H9 (cell line): ENCODE results near the gene SETBP1. TPM values are rescaled to one million over a fixed set of nuclear protein-coding genes. Genes with fewer than 3 reads are reported as not detected.

Source experiments
- DNase-seq: peaks from one replicate; pipeline ENCODE4 v3.0.0-alpha.2; 2017
- H2AFZ ChIP-seq: one replicate; pipeline ENCODE4 v1.6.1; 2013; ENCODE audit warnings: mild to moderate bottlenecking, low read length, control low read depth, moderate library complexity
- H2AK5ac ChIP-seq: 2 replicates; pipeline ENCODE4 v1.6.1; 2013; ENCODE audit warnings: low read length, control low read depth, mixed read lengths; ENCODE audit not compliant: insufficient read length
- H2BK120ac ChIP-seq: one replicate; pipeline ENCODE4 v1.6.1; 2013; ENCODE audit warnings: low read depth, mild to moderate bottlenecking, low read length, control low read depth, inconsistent platforms; ENCODE audit not compliant: poor library complexity, severe bottlenecking
- H2BK12ac ChIP-seq: 2 replicates; pipeline ENCODE4 v1.6.1; 2013; ENCODE audit warnings: low read length, control low read depth, mixed read lengths, low read depth; ENCODE audit not compliant: insufficient read length
- H2BK15ac ChIP-seq: 2 replicates; pipeline ENCODE4 v1.6.1; 2013; ENCODE audit warnings: low read depth, low read length, control low read depth
- H2BK20ac ChIP-seq: one replicate; pipeline ENCODE4 v1.6.1; 2013; ENCODE audit warnings: low read depth, mild to moderate bottlenecking, low read length, control low read depth, inconsistent platforms; ENCODE audit not compliant: poor library complexity, severe bottlenecking
- H2BK5ac ChIP-seq: 2 replicates; pipeline ENCODE4 v1.6.1; 2013; ENCODE audit warnings: low read length, control low read depth, mixed read lengths; ENCODE audit not compliant: insufficient read length
- H3K14ac ChIP-seq: 2 replicates; pipeline ENCODE4 v1.6.1; 2013; ENCODE audit warnings: low read length, control low read depth; ENCODE audit not compliant: insufficient read depth
- H3K18ac ChIP-seq: 2 replicates; pipeline ENCODE4 v1.6.1; 2013; ENCODE audit warnings: low read depth, mild to moderate bottlenecking, mixed read lengths, low read length, control low read depth; ENCODE audit not compliant: insufficient read length
- H3K23ac ChIP-seq: 2 replicates; pipeline ENCODE4 v1.6.1; 2013; ENCODE audit warnings: low read length, control low read depth, mixed read lengths, low read depth; ENCODE audit not compliant: insufficient read length
- H3K23me2 ChIP-seq: 2 replicates; pipeline ENCODE4 v1.6.1; 2013; ENCODE audit warnings: low read depth, mild to moderate bottlenecking, mixed read lengths, low read length, control low read depth; ENCODE audit not compliant: insufficient read length, poor library complexity, severe bottlenecking
- H3K27ac ChIP-seq: 2 replicates; pipeline ENCODE4 v1.5.1; 2013; ENCODE audit warnings: low read length, control low read depth, mixed read lengths, low read depth; ENCODE audit not compliant: insufficient read length
- H3K27me3 ChIP-seq: 2 replicates; pipeline ENCODE4 v1.6.1; 2013; ENCODE audit warnings: low read length, control low read depth, inconsistent platforms; ENCODE audit not compliant: insufficient read depth
- H3K4ac ChIP-seq: 2 replicates; pipeline ENCODE4 v1.6.1; 2013; ENCODE audit warnings: low read depth, mild to moderate bottlenecking, control low read depth, inconsistent platforms, low read length, moderate library complexity
- H3K4me1 ChIP-seq: 2 replicates; pipeline ENCODE4 v1.6.1; 2013; ENCODE audit warnings: low read length, control low read depth, inconsistent platforms; ENCODE audit not compliant: insufficient read depth
- H3K4me2 ChIP-seq: 2 replicates; pipeline ENCODE4 v1.6.1; 2013; ENCODE audit warnings: low read length, control low read depth, mixed read lengths; ENCODE audit not compliant: insufficient read length, insufficient read depth
- H3K56ac ChIP-seq: 2 replicates; pipeline ENCODE4 v1.6.1; 2013; ENCODE audit warnings: low read depth, mild to moderate bottlenecking, mixed read lengths, low read length, control low read depth; ENCODE audit not compliant: insufficient read length
- H3K79me1 ChIP-seq: 2 replicates; pipeline ENCODE4 v1.6.1; 2013; ENCODE audit warnings: low read depth, mild to moderate bottlenecking, moderate library complexity, low read length, control low read depth, inconsistent platforms; ENCODE audit not compliant: insufficient read depth, poor library complexity, severe bottlenecking
- H3K79me2 ChIP-seq: 2 replicates; pipeline ENCODE4 v1.6.1; 2013; ENCODE audit warnings: low read length, control low read depth, inconsistent platforms; ENCODE audit not compliant: insufficient read depth
- H3K9ac ChIP-seq: 2 replicates; pipeline ENCODE4 v1.6.1; 2013; ENCODE audit warnings: low read length, control low read depth, mixed read lengths; ENCODE audit not compliant: insufficient read length; ENCODE audit errors: extremely low read depth
- H3K9me3 ChIP-seq: one replicate; pipeline ENCODE4 v1.6.1; 2013; ENCODE audit warnings: low read depth, low read length, inconsistent platforms; ENCODE audit not compliant: control insufficient read depth
- H3T11ph ChIP-seq: one replicate; pipeline ENCODE4 v1.6.1; 2013; ENCODE audit warnings: mild to moderate bottlenecking, low read length, control low read depth, inconsistent platforms
- H4K20me1 ChIP-seq: one replicate; pipeline ENCODE4 v1.6.1; 2013; ENCODE audit not compliant: control insufficient read depth, insufficient read length, insufficient read depth
- H4K5ac ChIP-seq: 2 replicates; pipeline ENCODE4 v1.6.1; 2013; ENCODE audit warnings: low read depth, mild to moderate bottlenecking, mixed read lengths, low read length, control low read depth; ENCODE audit not compliant: insufficient read length
- H4K8ac ChIP-seq: replicated peaks from 2 replicates; pipeline ENCODE4 v1.6.1; 2013; ENCODE audit warnings: low read length, control low read depth, mixed read lengths, low read depth; ENCODE audit not compliant: insufficient read length
- H4K91ac ChIP-seq: 2 replicates; pipeline ENCODE4 v1.6.1; 2013; ENCODE audit warnings: low read depth, mild to moderate bottlenecking, moderate library complexity, mixed read lengths, low read length, control low read depth; ENCODE audit not compliant: insufficient read length
- H3K27ac Mint-ChIP-seq, 3 experiments: 2 replicates in 2 of 3; 3 replicates in 1 of 3; pipeline ENCODE4 v1.8.0; 2020 to 2021; ENCODE audit warnings: mixed read lengths in 3 of 3, mild to moderate bottlenecking in 1 of 3, moderate library complexity in 1 of 3
- H3K27me3 Mint-ChIP-seq: 2 replicates; pipeline ENCODE4 v1.8.0; 2021; ENCODE audit warnings: low read depth, mild to moderate bottlenecking, moderate library complexity, mixed read lengths
- H3K36me3 Mint-ChIP-seq, 3 experiments: 2 replicates in 2 of 3; 3 replicates in 1 of 3; pipeline ENCODE4 v1.8.0; 2020 to 2021; ENCODE audit warnings: low read depth in 3 of 3, mixed read lengths in 3 of 3; ENCODE audit not compliant: insufficient read depth in 1 of 3
- H3K4me1 Mint-ChIP-seq, 2 experiments: 2 replicates each; pipeline ENCODE4 v1.8.0; 2020; ENCODE audit warnings: mixed read lengths in 2 of 2
- H3K4me3 Mint-ChIP-seq, 2 experiments: 2 replicates in 1 of 2; 3 replicates in 1 of 2; pipeline ENCODE4 v1.8.0; 2020 to 2021; ENCODE audit warnings: mild to moderate bottlenecking in 2 of 2, mixed read lengths in 2 of 2, moderate library complexity in 1 of 2
- H3K9me3 Mint-ChIP-seq, 2 experiments: 2 replicates in 1 of 2; 3 replicates in 1 of 2; pipeline ENCODE4 v1.8.0; 2020; ENCODE audit warnings: mild to moderate bottlenecking in 2 of 2, mixed read lengths in 2 of 2, moderate library complexity in 1 of 2
- CTCF ChIP-seq: fragments of 200-600 bp; sonication (generic); conservative IDR thresholded peaks from 3 replicates; pipeline ENCODE4 v1.8.0; 2021; ENCODE audit warnings: antibody characterized with exemption, mild to moderate bottlenecking
- WGBS: extraction: QIAGEN DNeasy Blood & Tissue Kit; methylation state at CpG from one replicate; pipeline ENCODE4 v1.1.7; 2013; ENCODE audit warnings: missing lambda C conversion rate, low lambda C conversion rate, mixed read lengths; ENCODE audit not compliant: insufficient read length; ENCODE audit errors: extremely low coverage; 5-methylcytosine and 5-hydroxymethylcytosine counted together
- total RNA-seq: library from RNA; stranded (reverse); gene quantifications from 2 replicates; pipeline ENCODE4 v1.2.1, GENCODE V29; 2021

Gene SETBP1
- total RNA-seq, 1 experiment from 2014 or later: 4.6 TPM

GRCh38 chr18:45024357-45025088, 343.8 kb downstream of the SETBP1 start:
- H3K18ac ChIP-seq: no peak overlapping the region
- no peak overlapping the region for H3K9ac ChIP-seq
- H3T11ph ChIP-seq: no peak overlapping the region
- no CpG with 5 or more reads among the region's 4 CpGs for WGBS
- H3K27ac ChIP-seq: no peak overlapping the region
- H2BK15ac ChIP-seq: no peak overlapping the region
- H2AFZ ChIP-seq: no peak overlapping the region
- DNase-seq: no peak
- H4K8ac ChIP-seq: no peak overlapping the region
- H3K23ac ChIP-seq: no peak overlapping the region
- TF ChIP-seq CTCF: no peak
- H3K27me3 Mint-ChIP-seq: no peaks in the 10 kb centered on the region; the same call in 1 of the 2 replicates
- H3K27me3 ChIP-seq: no peaks in the 10 kb centered on the region
- no peaks in the 10 kb centered on the region for H3K79me2 ChIP-seq
- no peak overlapping the region for H3K56ac ChIP-seq
- H3K36me3 Mint-ChIP-seq: no peaks in the 10 kb centered on the region
- no peak overlapping the region for H2AK5ac ChIP-seq
- H3K9me3 Mint-ChIP-seq: peaks cover 0 to 2% of the 10 kb centered on the region in 2 experiments; a peak in 1 of 5 replicates
- H2BK20ac ChIP-seq: no peak overlapping the region
- H3K4me2 ChIP-seq: no peak overlapping the region
- H2BK120ac ChIP-seq: no peak overlapping the region
- H3K4me1 Mint-ChIP-seq: no peaks in the 10 kb centered on the region
- H3K23me2 ChIP-seq: no peaks in the 10 kb centered on the region
- no peaks in the 10 kb centered on the region for H3K4me1 ChIP-seq
- H3K4ac ChIP-seq: no peak overlapping the region
- H3K9me3 ChIP-seq: no peaks in the 10 kb centered on the region
- no peak overlapping the region for H3K27ac Mint-ChIP-seq
- no peak overlapping the region for H3K14ac ChIP-seq
- no peak overlapping the region for H2BK5ac ChIP-seq
- no peaks in the 10 kb centered on the region for H4K20me1 ChIP-seq
- no peak overlapping the region for H3K4me3 Mint-ChIP-seq
- H4K91ac ChIP-seq: no peak overlapping the region
- H2BK12ac ChIP-seq: no peak overlapping the region
- H3K79me1 ChIP-seq: no peaks in the 10 kb centered on the region
- H4K5ac ChIP-seq: no peak overlapping the region
